Measurements from ENCODE around the gene OPRPN. TPM values are rescaled to one million over a fixed set of nuclear protein-coding genes. Genes with fewer than 3 reads are reported as not detected.

OPRPN gene
- total and polyA plus RNA-seq, 2 of the 8 experiments (the other 6 are each of a cell fraction or from before 2014, with no cell fraction given): not detected

DNA sequence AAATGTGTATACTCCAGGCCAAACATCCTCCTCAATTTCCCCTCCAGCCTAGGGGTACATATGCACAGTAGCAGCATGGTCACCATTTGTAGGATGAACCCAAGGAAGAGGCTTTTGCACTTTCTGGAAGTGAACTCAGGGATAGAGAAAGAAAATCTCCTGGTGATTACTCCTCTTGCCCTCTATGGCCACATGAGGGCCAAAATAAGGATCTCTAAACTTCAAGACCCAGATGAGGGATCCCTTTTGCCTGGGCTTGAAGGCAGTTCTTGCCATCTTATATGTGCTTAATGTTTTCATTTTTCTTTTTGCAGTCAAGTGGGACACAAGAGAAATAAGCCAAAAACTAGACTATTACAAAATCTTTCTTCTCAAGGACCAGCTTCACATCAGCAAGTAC lies 44.7 kb downstream of the OPRPN start:
- Histone ChIP-seq H3K27ac (ENCODE audit: low read depth, low read length) (no peak overlapping the region), H3K4me3 (ENCODE audit: extremely low read depth in 1 of 4, insufficient read depth in 2 of 4, low read depth in 3 of 4, low read length in 4 of 4) (no peak overlapping the region), H4K91ac (replicated peaks; ENCODE audit: insufficient read length, low read length) (no peak overlapping the region), H3K36me3 (ENCODE audit: control insufficient read depth in 2 of 4, insufficient read depth in 4 of 4, low read length in 3 of 4) (no peaks in the 10 kb centered on the region), H4K20me1 (replicated peaks in 1 of 2; ENCODE audit: control insufficient read depth in 1 of 2, insufficient read depth in 2 of 2, low read length in 2 of 2) (no peaks in the 10 kb centered on the region), H3K56ac (replicated peaks; ENCODE audit: insufficient read length, low read depth, low read length) (no peak overlapping the region), H4K8ac (ENCODE audit: extremely low read depth, insufficient read depth, low read length) (peak overlapping the region; percentile 51; the same call in 1 of the 2 replicates), H4K5ac (ENCODE audit: insufficient read length, low read depth, low read length) (no peak overlapping the region), H2BK12ac (ENCODE audit: low read depth, low read length) (no peak overlapping the region), H3K23me2 (ENCODE audit: low read depth, low read length) (no peaks in the 10 kb centered on the region; the same call in 1 of the 2 replicates), H3K4me2 (ENCODE audit: insufficient read depth in 1 of 2, low read depth in 2 of 2, low read length in 2 of 2) (no peak overlapping the region), H2BK20ac (ENCODE audit: low read length) (no peak overlapping the region), H3K4ac (replicated peaks; ENCODE audit: insufficient read length, low read depth, low read length) (no peak overlapping the region), H3K9ac (replicated peaks in 1 of 4; ENCODE audit: extremely low read depth in 1 of 4, low read depth in 3 of 4, low read length in 3 of 4) (no peak overlapping the region), H2AK5ac (ENCODE audit: low read depth, low read length) (no peak overlapping the region), H2BK120ac (replicated peaks; ENCODE audit: low read depth, low read length) (no peak overlapping the region), H2BK15ac (ENCODE audit: low read length) (no peak overlapping the region), H3K18ac (ENCODE audit: extremely low read depth, low read length) (no peak overlapping the region), H2AFZ (ENCODE audit: low read length) (no peak overlapping the region), H3K79me2 (ENCODE audit: control insufficient read depth in 1 of 2, insufficient read depth in 2 of 2, low read length in 2 of 2) (no peaks in the 10 kb centered on the region), H3K9me3 (ENCODE audit: insufficient read depth in 2 of 2, low read depth in 1 of 2, low read length in 1 of 2) (no peaks in the 10 kb centered on the region), H3K79me1 (ENCODE audit: low read depth, low read length) (no peaks in the 10 kb centered on the region), H3K23ac (ENCODE audit: insufficient read length) (no peak overlapping the region), H3K4me1 (replicated peaks in 1 of 4; ENCODE audit: control insufficient read depth in 3 of 4, insufficient read depth in 4 of 4, low read length in 3 of 4) (no peaks in the 10 kb centered on the region; a peak in 1 of 7 replicates), H2BK5ac (ENCODE audit: low read depth, low read length) (no peak overlapping the region), H3K27me3 (replicated peaks in 1 of 4; ENCODE audit: control insufficient read depth in 3 of 4, extremely low read depth in 1 of 4, insufficient read depth in 3 of 4, low read length in 3 of 4) (no peaks in the 10 kb centered on the region), H3K14ac (ENCODE audit: insufficient read length) (no peak overlapping the region)
- DNase-seq (ENCODE audit: low read depth in 1 of 2, low spot score in 2 of 2) (no peak), FAIRE-seq (no peak)
- CTCF ChIA-PET (ENCODE audit: partially characterized antibody): no interaction called here
- no peak for TF ChIP-seq EZH2 (IDR thresholded peaks at IDR 0.05; ENCODE audit: low read depth, low read length, severe bottlenecking)
- no peak for TF ChIP-seq HDAC6 (IDR thresholded peaks at IDR 0.05; ENCODE audit: low read depth, low read length)
- TF ChIP-seq POLR2AphosphoS5 (IDR thresholded peaks at IDR 0.05; ENCODE audit: low read depth, low read length): no peak
- TF ChIP-seq SP4 (IDR thresholded peaks at IDR 0.05; ENCODE audit: low read length): no peak
- TF ChIP-seq RNF2 (IDR thresholded peaks at IDR 0.05; ENCODE audit: borderline replicate concordance, low read depth, low read length, missing control alignments, poor library complexity, severe bottlenecking): no peak
- TF ChIP-seq, protein P1, sequence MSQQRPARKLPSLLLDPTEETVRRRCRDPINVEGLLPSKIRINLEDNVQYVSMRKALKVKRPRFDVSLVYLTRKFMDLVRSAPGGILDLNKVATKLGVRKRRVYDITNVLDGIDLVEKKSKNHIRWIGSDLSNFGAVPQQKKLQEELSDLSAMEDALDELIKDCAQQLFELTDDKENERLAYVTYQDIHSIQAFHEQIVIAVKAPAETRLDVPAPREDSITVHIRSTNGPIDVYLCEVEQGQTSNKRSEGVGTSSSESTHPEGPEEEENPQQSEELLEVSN (IDR thresholded peaks at IDR 0.05): no peak
- no peak for TF ChIP-seq BRCA1 (IDR thresholded peaks at IDR 0.05; ENCODE audit: low read depth, low read length)
- TF ChIP-seq ZNF274 (IDR thresholded peaks at IDR 0.05; ENCODE audit: borderline replicate concordance, extremely low read depth, low read length): no peak
- TF ChIP-seq TCF12 (IDR thresholded peaks at IDR 0.05; ENCODE audit: low read depth, low read length): no peak
- TF ChIP-seq, protein P2, sequence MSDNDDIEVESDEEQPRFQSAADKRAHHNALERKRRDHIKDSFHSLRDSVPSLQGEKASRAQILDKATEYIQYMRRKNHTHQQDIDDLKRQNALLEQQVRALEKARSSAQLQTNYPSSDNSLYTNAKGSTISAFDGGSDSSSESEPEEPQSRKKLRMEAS (IDR thresholded peaks at IDR 0.05): no peak
- no peak for TF ChIP-seq NRF1 (IDR thresholded peaks at IDR 0.05; ENCODE audit: low read depth, low read length)
- TF ChIP-seq JUN (IDR thresholded peaks at IDR 0.05; ENCODE audit: low read depth, low read length): no peak
- TF ChIP-seq KDM5A (IDR thresholded peaks at IDR 0.05; ENCODE audit: low read length): no peak
- no peak for TF ChIP-seq BACH1 (IDR thresholded peaks at IDR 0.05; ENCODE audit: low read length)
- TF ChIP-seq SIN3A (conservative IDR thresholded peaks at IDR 0.05 in 1 of 2, IDR thresholded peaks at IDR 0.05 in 1 of 2; ENCODE audit: low read depth in 1 of 2, low read length in 2 of 2): no peak
- POLR2A ChIA-PET (ENCODE audit: partially characterized antibody): no interaction called here
